Cardiac fibroblast (primary cell): Measurements from ENCODE around the gene RRBP1.
A peak's percentile ranks its signal among the peaks of the same experiment; 100 is the strongest.

Experiments used
- DNase-seq, 2 donors: peaks; one replicate each; pipeline versions ENCODE4 v3.0.0 to v3.0.0-alpha.2; 2010; ENCODE audit warnings: low read depth in 2 of 2
- H3K4me3 ChIP-seq, 2 donors: replicated peaks in 1 of 2; 1 replicate in 1 of 2; 2 replicates in 1 of 2; pipeline ENCODE4 v1.5.1; 2011; ENCODE audit warnings: low read depth in 2 of 2, low read length in 2 of 2, mild to moderate bottlenecking in 2 of 2, moderate library complexity in 1 of 2
- CTCF ChIP-seq: IDR thresholded peaks from one replicate; pipeline ENCODE4 v1.5.1; 2011; ENCODE audit warnings: low read depth, mild to moderate bottlenecking, low read length, inconsistent platforms

RRBP1 gene

DNA sequence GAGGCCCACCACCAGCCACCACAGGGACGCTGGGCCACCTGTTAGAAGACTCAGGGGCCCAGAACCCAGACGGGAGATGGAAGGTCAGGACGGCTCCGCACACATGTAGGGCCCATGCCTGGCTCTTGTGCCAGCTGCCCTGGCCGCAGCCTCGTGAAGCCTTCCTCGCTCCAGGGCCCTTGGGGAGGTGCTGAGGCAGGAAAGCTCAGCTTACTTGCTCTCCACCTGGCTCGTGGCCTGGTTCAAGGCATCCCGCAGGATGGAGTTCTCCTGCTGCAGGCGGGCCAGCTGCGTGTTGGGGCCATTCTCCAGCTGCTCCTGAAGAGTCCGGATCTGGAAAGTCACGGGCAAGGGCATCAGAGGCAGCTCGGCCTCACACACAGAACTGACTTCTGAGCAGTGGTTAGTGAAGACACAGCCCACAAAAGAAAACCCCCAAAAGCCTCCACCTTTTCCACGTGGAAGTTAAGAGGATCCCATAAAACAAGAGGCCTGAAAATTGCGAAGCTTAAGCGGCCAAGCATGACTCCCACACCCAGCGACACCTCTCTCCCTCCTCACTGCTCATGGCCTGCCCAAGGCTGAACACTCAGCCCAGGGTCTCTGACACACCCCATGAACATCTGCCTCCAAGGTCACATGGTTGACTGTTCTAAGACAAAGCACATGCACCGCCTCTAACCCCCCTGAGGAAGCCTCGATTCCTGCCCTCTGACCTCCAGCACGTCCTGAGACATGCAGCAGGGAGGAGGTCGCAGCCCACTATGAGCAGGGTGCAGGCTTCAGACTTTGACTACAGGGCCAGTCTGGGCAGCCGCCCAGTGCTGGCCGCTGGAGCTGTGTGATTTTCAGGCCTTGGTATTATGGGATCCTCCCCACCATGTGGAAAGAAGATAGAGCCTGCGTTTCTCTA is 46.5 kb downstream of the RRBP1 start:
- no peak for TF ChIP-seq CTCF
- DNase-seq: peak; percentile 25 to 54
- no peak overlapping the region for H3K4me3 ChIP-seq

- DNase-seq: peak in 1 of 2 donors; percentile 45
- no peak for TF ChIP-seq CTCF
- H3K4me3 ChIP-seq: no peak overlapping the region
Observed at GRCh38 chr20:17634661-17635331, 47.2 kb downstream of the RRBP1 start.

GRCh38 chr20:17633850-17634500 is 48.1 kb downstream of the RRBP1 start:
- DNase-seq: no peak
- no peak overlapping the region for H3K4me3 ChIP-seq
- TF ChIP-seq CTCF: no peak

DNA sequence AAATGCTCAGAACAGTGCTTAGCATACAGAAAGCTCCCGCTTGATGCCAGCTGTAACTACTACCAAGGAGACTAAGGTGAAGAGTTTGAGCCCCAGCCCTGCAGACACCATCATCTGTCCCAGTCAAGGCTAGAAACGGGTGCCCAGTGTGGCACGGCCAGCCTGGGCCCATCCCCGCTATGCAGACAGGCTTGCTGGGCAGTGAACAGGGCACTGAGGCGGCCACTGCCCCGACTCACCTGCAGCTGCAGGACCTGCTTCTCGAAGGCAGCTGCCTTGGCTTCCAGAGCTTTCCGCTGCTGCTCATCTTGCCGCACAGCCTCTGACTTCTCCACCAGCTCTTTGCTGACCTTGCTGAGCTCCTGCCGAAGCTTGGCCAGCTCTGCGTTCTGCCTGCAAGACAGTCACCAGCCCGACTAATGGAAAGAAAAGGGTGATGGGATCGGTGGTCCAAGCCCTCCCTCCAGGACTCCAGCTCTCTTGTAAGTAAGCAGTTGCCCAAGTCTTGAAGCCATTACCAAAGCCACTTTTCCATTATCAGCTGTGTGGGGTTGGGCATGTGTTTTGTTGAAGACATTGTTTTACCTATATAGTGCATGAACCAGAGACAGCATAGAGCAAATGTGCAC is 48.7 kb downstream of the RRBP1 start:
- no peak for DNase-seq
- TF ChIP-seq CTCF: no peak
- H3K4me3 ChIP-seq: no peak overlapping the region

DNA sequence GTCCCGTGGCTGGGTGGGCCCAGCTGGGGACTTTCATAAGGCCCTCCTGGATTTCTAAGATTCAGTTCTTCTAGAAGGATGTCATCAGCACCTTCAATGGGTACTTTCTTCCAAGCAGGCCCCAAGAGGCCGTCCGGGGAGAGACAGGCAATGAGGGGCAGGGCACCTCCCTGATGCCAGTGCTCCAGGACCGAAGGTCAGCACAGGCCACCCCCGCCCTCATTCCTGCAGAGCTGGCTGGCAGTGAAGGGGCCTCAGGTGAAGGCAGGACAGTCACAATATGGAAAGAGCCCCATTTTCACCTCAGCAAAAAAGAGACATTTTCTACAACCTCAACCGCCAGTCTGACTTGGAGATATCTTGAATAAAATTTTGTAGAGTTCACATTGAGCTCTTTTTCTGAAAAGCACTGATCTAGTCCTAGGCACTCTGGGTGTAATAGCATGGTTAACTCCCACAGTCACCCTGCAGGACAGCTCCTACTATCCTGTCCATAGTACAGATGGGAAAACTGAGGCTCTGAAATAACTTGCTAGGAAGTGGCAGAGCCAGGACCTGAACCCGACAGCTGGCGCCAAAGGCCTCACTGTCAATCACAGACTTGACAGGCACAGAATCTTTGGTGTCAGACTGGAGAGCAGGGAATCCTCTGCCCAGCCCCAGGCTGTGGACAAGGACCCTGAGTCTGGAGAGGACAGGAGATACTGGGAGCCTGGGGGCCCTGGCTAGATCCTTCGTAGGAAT is 50.3 kb downstream of the RRBP1 start:
- H3K4me3 ChIP-seq: no peak overlapping the region
- no peak for DNase-seq
- no peak for TF ChIP-seq CTCF

DNA sequence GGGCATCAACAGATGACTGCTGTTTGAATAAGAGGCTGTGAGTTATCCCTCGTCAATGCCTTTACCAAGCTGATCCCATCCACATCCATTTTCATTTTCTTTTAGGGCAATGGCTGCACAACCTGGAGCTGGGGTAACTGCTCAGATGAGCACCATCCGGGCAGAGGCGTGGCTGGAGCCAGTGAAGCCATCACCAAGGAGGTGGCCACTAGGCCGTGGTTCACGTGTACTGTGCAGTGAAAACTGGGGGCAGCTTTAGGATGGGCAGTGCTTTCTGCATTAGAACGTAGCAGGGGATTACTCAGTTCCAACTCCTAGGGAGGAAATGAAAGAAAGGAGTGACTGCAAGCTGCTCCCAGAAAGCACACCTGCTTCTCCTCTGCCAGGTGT is 51.2 kb downstream of the RRBP1 start:
- H3K4me3 ChIP-seq: no peak overlapping the region
- no peak for DNase-seq
- no peak for TF ChIP-seq CTCF
